Caki2 (cell line): Measurements from ENCODE around the gene C9. TPM values are rescaled to one million over a fixed set of nuclear protein-coding genes. Genes with fewer than 3 reads are reported as not detected.
"Not testable (repeated sequence)": the region's sequence is repeated elsewhere in the genome, so short reads cannot be mapped to it uniquely, and the experiment has no call there.

ENCODE experiments used
- DNase-seq: peaks from one replicate; pipeline ENCODE4 v3.0.0-alpha.2; 2015; ENCODE audit warnings: low read depth
- in situ Hi-C: cut with HindIII; loops from 2 replicates; pipeline ENCODE4 v1.10.0; 2016; ENCODE audit warnings: low sequenced_read_pairs, low pct_unique_long_range_greater_than_20kb, mixed read lengths
- total RNA-seq: library from RNA; depleted of rRNA; stranded (reverse); fragments of >200 nt; shearing (Covaris generic); gene quantifications from 2 replicates; pipeline ENCODE4 v1.2.3, GENCODE V29; 2014; ENCODE audit warnings: low replicate concordance

Gene C9
- total RNA-seq, 1 experiment from 2014 or later, result not detected

- in situ Hi-C loops, result no loop called here
- DNase-seq, result peak; percentile 80
Measured at GRCh38 chr5:39283231-39283818, 81.0 kb downstream of the C9 start.

GRCh38 chr5:39282561-39282960 is 81.7 kb downstream of the C9 start:
- in situ Hi-C loops, result no loop called here

GRCh38 chr5:39275865-39276264 is 88.4 kb downstream of the C9 start:
- in situ Hi-C loops, DNase-seq: not testable (repeated sequence)

More at GRCh38 chr5:39282561-39282960, 81.7 kb downstream of the C9 start:
- DNase-seq, result no peak

GRCh38 chr5:39274398-39275085 is 89.8 kb downstream of the C9 start:
- no peak for DNase-seq
- in situ Hi-C loops, result no loop called here

GRCh38 chr5:39273314-39273954 is 90.9 kb downstream of the C9 start:
- in situ Hi-C loops, result no loop called here
- no peak for DNase-seq

GRCh38 chr5:39272869-39273231 is 91.4 kb downstream of the C9 start:
- DNase-seq, in situ Hi-C loops: not testable (repeated sequence)

GRCh38 chr5:39270225-39270848 is 94.0 kb downstream of the C9 start:
- in situ Hi-C loops, result no loop called here
- DNase-seq, result no peak

- no peak for DNase-seq
- in situ Hi-C loops, result no loop called here
Measured at GRCh38 chr5:39267186-39267585, 97.1 kb downstream of the C9 start.

GRCh38 chr5:39266442-39266841 is 97.9 kb downstream of the C9 start:
- no peak for DNase-seq
- in situ Hi-C loops, result no loop called here

GRCh38 chr5:39264528-39264927 is 99.8 kb downstream of the C9 start:
- in situ Hi-C loops, result no loop called here
- DNase-seq, result no peak

- in situ Hi-C loops, result no loop called here
- DNase-seq, result no peak
Measured at GRCh38 chr5:39262981-39263380, 101.3 kb downstream of the C9 start.

- in situ Hi-C loops, result no loop called here
- no peak for DNase-seq
Measured at GRCh38 chr5:39260095-39260494, 104.2 kb downstream of the C9 start.

- DNase-seq, result no peak
- in situ Hi-C loops, result no loop called here
Measured at GRCh38 chr5:39257554-39257953, 106.7 kb downstream of the C9 start.

- in situ Hi-C loops, result no loop called here
- DNase-seq, result peak; percentile 64
Measured at GRCh38 chr5:39256477-39257235, 107.6 kb downstream of the C9 start.

- in situ Hi-C loops, result no loop called here
- DNase-seq, result no peak
Measured at GRCh38 chr5:39255406-39255805, 108.9 kb downstream of the C9 start.

- in situ Hi-C loops, result no loop called here
- no peak for DNase-seq
Measured at GRCh38 chr5:39254671-39255070, 109.6 kb downstream of the C9 start.

GRCh38 chr5:39253196-39253595 is 111.1 kb downstream of the C9 start:
- no peak for DNase-seq
- in situ Hi-C loops, result no loop called here

- in situ Hi-C loops, result no loop called here
- DNase-seq, result no peak
Measured at GRCh38 chr5:39249564-39250274, 114.6 kb downstream of the C9 start.
